ENCODE measurements around the gene CLTA. TPM values are rescaled to one million over a fixed set of nuclear protein-coding genes. Genes with fewer than 3 reads are reported as not detected.

Gene CLTA
- total and polyA plus RNA-seq, 9 donors = 170 to 243 (median 216) TPM

- H3K9me3 ChIP-seq = no peaks in the 10 kb centered on the region
- WGBS, 3 donors = 71 to 78% (median 78%) methylated on average over 4 of the region's 4 CpGs
- no peaks in the 10 kb centered on the region for H3K36me3 ChIP-seq
- TF ChIP-seq POLR2A (IDR thresholded peaks at IDR 0.05) = no peak
- H3K27me3 ChIP-seq = no peaks in the 10 kb centered on the region
- intact Hi-C loops (cut with DNase I) = no loop called here
- DNase-seq = no peak
- H3K4me3 ChIP-seq = no peak overlapping the region
- peaks cover 24% of the 10 kb centered on the region for H3K4me1 ChIP-seq (ENCODE audit: insufficient read depth)
- H3K27ac ChIP-seq = no peak overlapping the region
Observed at GRCh38 chr9:36207016-36207415, 16.3 kb downstream of the CLTA start.

GRCh38 chr9:36207546-36208012, 16.9 kb downstream of the CLTA start:
- intact Hi-C loops (cut with DNase I) = no loop called here

GRCh38 chr9:36208521-36209253, 18.0 kb downstream of the CLTA start:
- WGBS, 3 donors = 69 to 80% (median 76%) methylated on average over 10 of the region's 10 CpGs
- H3K9me3 ChIP-seq = no peaks in the 10 kb centered on the region
- H3K4me3 ChIP-seq = no peak overlapping the region
- peak overlapping the region in 1 of 2 donors; percentile 45 for H3K27ac ChIP-seq
- no peaks in the 10 kb centered on the region for H3K27me3 ChIP-seq
- DNase-seq = no peak
- TF ChIP-seq POLR2A (IDR thresholded peaks at IDR 0.05) (no peak), CTCF (IDR thresholded peaks at IDR 0.05) (no peak), EP300 (IDR thresholded peaks at IDR 0.05) (no peak)
- no peaks in the 10 kb centered on the region for H3K36me3 ChIP-seq
- intact Hi-C loops (cut with DNase I) = no loop called here
- H3K4me1 ChIP-seq (ENCODE audit: insufficient read depth) = peaks cover 24% of the 10 kb centered on the region

More at GRCh38 chr9:36207546-36208012, 16.9 kb downstream of the CLTA start:
- Histone ChIP-seq H3K36me3 (no peaks in the 10 kb centered on the region), H3K9me3 (no peaks in the 10 kb centered on the region), H3K4me3 (no peak overlapping the region), H3K27ac (peak overlapping the region in 1 of 2 donors; percentile 45), H3K4me1 (ENCODE audit: insufficient read depth) (peaks cover 24% of the 10 kb centered on the region), H3K27me3 (no peaks in the 10 kb centered on the region)
- 0 to 17% (median 0%) methylated on average over 1 of the region's 1 CpG for WGBS, 3 donors
- no peak for DNase-seq
- no peak for TF ChIP-seq EP300 (IDR thresholded peaks at IDR 0.05)

DNA sequence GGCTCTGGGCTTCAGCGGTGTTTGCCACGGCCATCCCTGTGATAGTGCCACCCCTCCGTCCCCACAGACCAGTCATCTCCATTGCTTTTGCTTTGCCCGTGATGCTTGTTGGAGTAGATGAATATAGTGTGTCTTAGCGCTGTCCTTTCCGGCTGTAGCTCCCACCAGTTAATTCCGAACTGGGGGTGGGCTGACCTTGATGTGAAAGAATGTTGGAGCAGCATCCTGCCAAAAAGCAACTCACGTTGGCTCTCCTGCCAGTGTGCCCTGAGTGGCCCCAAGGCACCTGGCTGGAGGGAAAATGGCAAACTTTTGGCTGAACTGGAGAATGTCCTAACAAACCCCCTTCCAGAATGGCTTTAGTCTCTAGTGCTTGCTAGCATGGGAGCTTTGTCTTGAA, 20.0 kb downstream of the CLTA start:
- intact Hi-C loops (cut with DNase I) = no loop called here
- Histone ChIP-seq H3K36me3 (no peaks in the 10 kb centered on the region), H3K27me3 (no peaks in the 10 kb centered on the region), H3K9me3 (no peaks in the 10 kb centered on the region), H3K4me1 (ENCODE audit: insufficient read depth) (peaks cover 25% of the 10 kb centered on the region), H3K4me3 (no peak overlapping the region), H3K27ac (no peak overlapping the region)
- WGBS, 3 donors = 33 to 50% (median 41%) methylated on average over 8 of the region's 8 CpGs
- no peak for DNase-seq
- TF ChIP-seq EP300 (IDR thresholded peaks at IDR 0.05) = no peak
- no peak for TF ChIP-seq CTCF (IDR thresholded peaks at IDR 0.05)
- TF ChIP-seq POLR2A (IDR thresholded peaks at IDR 0.05) = no peak

DNA sequence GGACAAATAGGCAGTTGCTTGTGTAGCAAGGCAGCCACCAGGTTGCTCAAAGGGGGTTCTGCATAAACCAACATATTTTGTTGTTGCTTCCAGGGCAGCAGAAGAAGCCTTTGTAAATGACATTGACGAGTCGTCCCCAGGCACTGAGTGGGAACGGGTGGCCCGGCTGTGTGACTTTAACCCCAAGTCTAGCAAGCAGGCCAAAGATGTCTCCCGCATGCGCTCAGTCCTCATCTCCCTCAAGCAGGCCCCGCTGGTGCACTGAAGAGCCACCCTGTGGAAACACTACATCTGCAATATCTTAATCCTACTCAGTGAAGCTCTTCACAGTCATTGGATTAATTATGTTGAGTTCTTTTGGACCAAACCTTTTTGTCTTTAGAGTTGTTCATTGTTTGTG, 20.8 kb downstream of the CLTA start:
- Histone ChIP-seq H3K36me3 (no peaks in the 10 kb centered on the region), H3K4me1 (ENCODE audit: insufficient read depth) (peaks cover 25% of the 10 kb centered on the region), H3K27me3 (no peaks in the 10 kb centered on the region), H3K4me3 (no peak overlapping the region), H3K9me3 (no peaks in the 10 kb centered on the region), H3K27ac (no peak overlapping the region)
- DNase-seq = no peak
- intact Hi-C loops (cut with DNase I) = no loop called here
- WGBS, 3 donors = 83 to 89% (median 87%) methylated on average over 7 of the region's 7 CpGs
- TF ChIP-seq EP300 (IDR thresholded peaks at IDR 0.05) (no peak), CTCF (IDR thresholded peaks at IDR 0.05) (no peak), POLR2A (IDR thresholded peaks at IDR 0.05) (no peak)

All from ovary (tissue), 9 donors.